ENCODE measurements around the gene GTPBP8. TPM values are rescaled to one million over a fixed set of nuclear protein-coding genes. Genes with fewer than 3 reads are reported as not detected.

GTPBP8 gene
- total RNA-seq, 1 experiment from 2014 or later = 29.8 TPM

- Histone ChIP-seq H4K5ac (ENCODE audit: insufficient read length, low read depth, low read length) (no peak overlapping the region), H3K4ac (ENCODE audit: low read depth, low read length) (no peak overlapping the region), H3K23ac (ENCODE audit: insufficient read length, low read depth, low read length) (no peak overlapping the region), H2AFZ (ENCODE audit: low read length) (no peak overlapping the region), H2BK5ac (ENCODE audit: insufficient read length, low read length) (no peak overlapping the region), H3K27ac (ENCODE audit: insufficient read length, low read depth, low read length) (no peak overlapping the region), H3K79me2 (ENCODE audit: insufficient read depth, low read length) (no peaks in the 10 kb centered on the region), H4K8ac (replicated peaks; ENCODE audit: insufficient read length, low read depth, low read length) (no peak overlapping the region), H2BK15ac (ENCODE audit: low read depth, low read length) (no peak overlapping the region), H2BK12ac (ENCODE audit: insufficient read length, low read depth, low read length) (no peak overlapping the region), H3K79me1 (ENCODE audit: insufficient read depth, low read depth, low read length, poor library complexity, severe bottlenecking) (no peaks in the 10 kb centered on the region), H2AK5ac (ENCODE audit: insufficient read length, low read length) (no peak overlapping the region), H3K4me1 (ENCODE audit: insufficient read depth, low read length) (no peaks in the 10 kb centered on the region), H3K14ac (ENCODE audit: insufficient read depth, low read length) (no peak overlapping the region), H3K56ac (ENCODE audit: insufficient read length, low read depth, low read length) (no peak overlapping the region), H2BK120ac (ENCODE audit: low read depth, low read length, poor library complexity, severe bottlenecking) (no peak overlapping the region), H4K91ac (ENCODE audit: insufficient read length, low read depth, low read length) (no peak overlapping the region), H3K18ac (ENCODE audit: insufficient read length, low read depth, low read length) (no peak overlapping the region), H2BK20ac (ENCODE audit: low read depth, low read length, poor library complexity, severe bottlenecking) (no peak overlapping the region), H4K20me1 (ENCODE audit: control insufficient read depth, insufficient read depth, insufficient read length) (no peaks in the 10 kb centered on the region), H3K23me2 (ENCODE audit: insufficient read length, low read depth, low read length, poor library complexity, severe bottlenecking) (no peaks in the 10 kb centered on the region), H3K4me2 (ENCODE audit: insufficient read depth, insufficient read length, low read length) (no peak overlapping the region), H3K9ac (ENCODE audit: extremely low read depth, insufficient read length, low read length) (no peak overlapping the region), H3K9me3 (ENCODE audit: control insufficient read depth, low read depth, low read length) (no peaks in the 10 kb centered on the region), H3T11ph (ENCODE audit: low read length) (no peak overlapping the region), H3K27me3 (ENCODE audit: insufficient read depth, low read length) (no peaks in the 10 kb centered on the region)
- Mint-ChIP-seq H3K27me3 (ENCODE audit: low read depth) (no peaks in the 10 kb centered on the region), H3K4me3 (no peak overlapping the region), H3K9me3 (no peaks in the 10 kb centered on the region), H3K36me3 (ENCODE audit: insufficient read depth in 1 of 3, low read depth in 3 of 3) (no peaks in the 10 kb centered on the region), H3K27ac (no peak overlapping the region), H3K4me1 (no peaks in the 10 kb centered on the region)
- no peak for DNase-seq
- TF ChIP-seq CTCF (conservative IDR thresholded peaks at IDR 0.05) = no peak
Observed at GRCh38 chr3:112972158-112972557, 18.6 kb upstream of the GTPBP8 start.

Measured in H9 (cell line).